Caco-2 (cell line): Measurements from ENCODE around the gene EPS15. TPM values are rescaled to one million over a fixed set of nuclear protein-coding genes. Genes with fewer than 3 reads are reported as not detected.
A peak's percentile ranks its signal among the peaks of the same experiment; 100 is the strongest.

Experiments used
- BruUV-seq: library from RNA; stranded (reverse); fragments of 400-500 nt; replicated peaks from 2 replicates; lab custom pipeline; 2021; lab: Mats Ljungman, UMichigan
- CTCF ChIA-PET: fragments of 300-600 bp; sonication (Branson Sonifier 250); formaldehyde crosslinking; loops from one replicate; lab custom pipeline; 2022; ENCODE audit warnings: antibody characterized with exemption; lab: Charles Lee
- POLR2A ChIA-PET: fragments of 300-600 bp; sonication (Branson Sonifier 250); formaldehyde crosslinking; loops from one replicate; lab custom pipeline; 2022; ENCODE audit warnings: antibody characterized with exemption; lab: Charles Lee
- DNase-seq, 2 experiments: peaks; one replicate each; pipeline versions ENCODE4 v3.0.0 to v3.0.0-alpha.2; 2020 to 2022
- H3K27me3 ChIP-seq: replicated peaks from 2 replicates; pipeline ENCODE4 v1.6.0; 2011; ENCODE audit warnings: low read length; ENCODE audit not compliant: control insufficient read depth, insufficient read depth
- H3K36me3 ChIP-seq: 2 replicates; pipeline ENCODE4 v1.5.1; 2011; ENCODE audit warnings: low read length; ENCODE audit not compliant: control insufficient read depth, insufficient read depth
- H3K4me1 ChIP-seq: fragments of 250-450 bp; sonication (Bioruptor Pico); 2 replicates; pipeline ENCODE4 v1.5.1; 2020; ENCODE audit warnings: mild to moderate bottlenecking
- H3K4me3 ChIP-seq: 2 replicates; pipeline ENCODE4 v1.5.1; 2011; ENCODE audit warnings: low read depth, mild to moderate bottlenecking, control low read depth, low read length
- H3K9me3 ChIP-seq: fragments of 250-450 bp; sonication (Bioruptor Pico); 2 replicates; pipeline ENCODE4 v1.5.1; 2020; ENCODE audit warnings: mild to moderate bottlenecking, moderate library complexity
- H3K27ac Mint-ChIP-seq: one replicate; pipeline ENCODE4 v1.8.0; 2022; ENCODE audit warnings: mixed read lengths; ENCODE audit not compliant: unreplicated experiment
- H3K27me3 Mint-ChIP-seq: one replicate; pipeline ENCODE4 v1.8.0; 2022; ENCODE audit warnings: mixed read lengths; ENCODE audit not compliant: insufficient read depth, unreplicated experiment
- H3K36me3 Mint-ChIP-seq: one replicate; pipeline ENCODE4 v1.8.0; 2022; ENCODE audit warnings: mild to moderate bottlenecking, mixed read lengths; ENCODE audit not compliant: insufficient read depth, unreplicated experiment
- H3K4me1 Mint-ChIP-seq: one replicate; pipeline ENCODE4 v1.8.0; 2022; ENCODE audit warnings: low read depth, mixed read lengths; ENCODE audit not compliant: unreplicated experiment
- H3K4me3 Mint-ChIP-seq: one replicate; pipeline ENCODE4 v1.8.0; 2022; ENCODE audit warnings: mild to moderate bottlenecking, moderate library complexity, mixed read lengths; ENCODE audit not compliant: unreplicated experiment
- H3K9me3 Mint-ChIP-seq: one replicate; pipeline ENCODE4 v1.8.0; 2022; ENCODE audit warnings: mixed read lengths; ENCODE audit not compliant: unreplicated experiment
- CTCF ChIP-seq, 2 experiments: fragments of 200-600 bp in 1 of 2; IDR thresholded peaks; 1 replicate in 1 of 2; 2 replicates in 1 of 2; pipeline versions ENCODE4 v1.5.1 to v1.8.0; 2011 to 2022; ENCODE audit warnings: antibody characterized with exemption in 1 of 2, control low read depth in 1 of 2, inconsistent platforms in 1 of 2, low read depth in 1 of 2, low read length in 1 of 2, mild to moderate bottlenecking in 1 of 2, moderate library complexity in 1 of 2; ENCODE audit not compliant: insufficient read depth in 1 of 2, severe bottlenecking in 1 of 2, unreplicated experiment in 1 of 2
- intact Hi-C: fragments of 100-400 bp; cut with micrococcal nuclease; formaldehyde crosslinking; loops from one replicate; pipeline ENCODE4 v1.10.0; 2022; ENCODE audit not compliant: unreplicated experiment
- total RNA-seq: library from RNA; stranded (reverse); gene quantifications from 2 replicates; pipeline ENCODE4 v1.2.3, GENCODE V29; 2022

EPS15 gene
- total RNA-seq, 1 experiment from 2014 or later, result 41.5 TPM

- Mint-ChIP-seq H3K36me3 (no peaks in the 10 kb centered on the region), H3K4me3 (no peak overlapping the region), H3K27me3 (no peaks in the 10 kb centered on the region), H3K9me3 (no peaks in the 10 kb centered on the region), H3K27ac (peak overlapping the region; percentile 87), H3K4me1 (peaks cover 20% of the 10 kb centered on the region)
- ChIA-PET POLR2A (no interaction called here), CTCF (interaction anchor here (1.2 kb wide), 1 partner anchor 24 kb away, joined by 3 read pairs; no protein-coding TSS in a partner anchor)
- intact Hi-C loops, result no loop called here
- peaks cover 19% of the 10 kb centered on the region for H3K4me1 ChIP-seq
- BruUV-seq, result no TSS peak
- no peak overlapping the region for H3K4me3 ChIP-seq
- DNase-seq, result no peak
- no peak for TF ChIP-seq CTCF (IDR thresholded peaks at IDR 0.05; ENCODE audit: insufficient read depth in 1 of 2, low read depth in 1 of 2, low read length in 1 of 2, severe bottlenecking in 1 of 2, unreplicated experiment in 1 of 2)
- no peaks in the 10 kb centered on the region for H3K9me3 ChIP-seq
- no peaks in the 10 kb centered on the region for H3K36me3 ChIP-seq
- H3K27me3 ChIP-seq, result no peaks in the 10 kb centered on the region
Measured at GRCh38 chr1:51559064-51559500, 40.0 kb upstream of the EPS15 start.

DNA sequence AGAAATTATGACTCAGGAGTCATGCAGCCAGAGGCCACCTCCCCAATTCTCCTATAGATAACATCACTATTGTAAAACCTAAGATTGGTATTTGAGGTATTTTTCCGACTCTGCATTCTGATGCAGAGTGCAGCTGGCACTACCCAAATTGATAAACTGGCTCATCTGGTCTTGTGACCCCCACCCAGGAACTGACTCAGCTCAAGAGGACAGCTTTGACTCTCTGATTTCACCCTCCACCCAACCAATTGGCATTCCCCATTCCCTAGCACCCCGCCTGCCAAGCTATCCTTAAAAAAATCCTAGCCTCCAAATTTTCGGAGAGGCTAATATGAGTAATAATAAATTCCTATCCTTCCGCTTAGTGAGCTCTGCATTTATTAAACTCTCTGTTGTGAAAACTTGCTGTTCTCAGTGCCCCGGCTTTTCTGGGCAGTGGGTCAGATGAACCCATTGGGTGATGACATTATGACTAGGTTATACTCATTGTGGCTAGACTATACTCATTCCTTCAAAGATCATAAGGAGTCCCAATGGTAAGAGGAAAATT, 39.4 kb upstream of the EPS15 start:
- CTCF ChIA-PET, result interaction anchor here (1.2 kb wide), 1 partner anchor 23 kb away, joined by 3 read pairs; no protein-coding TSS in a partner anchor
- BruUV-seq, result no TSS peak
- peak overlapping the region; percentile 31 for H3K4me3 Mint-ChIP-seq
- no peak for TF ChIP-seq CTCF (IDR thresholded peaks at IDR 0.05; ENCODE audit: insufficient read depth in 1 of 2, low read depth in 1 of 2, low read length in 1 of 2, severe bottlenecking in 1 of 2, unreplicated experiment in 1 of 2)
- H3K36me3 ChIP-seq, result no peaks in the 10 kb centered on the region
- peaks cover 18% of the 10 kb centered on the region for H3K4me1 ChIP-seq
- H3K27ac Mint-ChIP-seq, result peak overlapping the region; percentile 87
- H3K36me3 Mint-ChIP-seq, result no peaks in the 10 kb centered on the region
- H3K9me3 Mint-ChIP-seq, result no peaks in the 10 kb centered on the region
- intact Hi-C loops, result loop anchor here (1.0 kb wide), 1 partner anchor 11 kb away; no protein-coding TSS in a partner anchor
- no peaks in the 10 kb centered on the region for H3K27me3 Mint-ChIP-seq
- no peaks in the 10 kb centered on the region for H3K9me3 ChIP-seq
- no peaks in the 10 kb centered on the region for H3K27me3 ChIP-seq
- POLR2A ChIA-PET, result no interaction called here
- DNase-seq, result peak; percentile 42 to 43
- no peak overlapping the region for H3K4me3 ChIP-seq
- peaks cover 20% of the 10 kb centered on the region for H3K4me1 Mint-ChIP-seq

GRCh38 chr1:51557168-51557567, 38.1 kb upstream of the EPS15 start:
- CTCF ChIA-PET, result no interaction called here
- H3K27me3 ChIP-seq, result no peaks in the 10 kb centered on the region
- intact Hi-C loops, result no loop called here
- no peaks in the 10 kb centered on the region for H3K36me3 ChIP-seq
- Mint-ChIP-seq H3K9me3 (no peaks in the 10 kb centered on the region), H3K36me3 (no peaks in the 10 kb centered on the region), H3K4me1 (peaks cover 20% of the 10 kb centered on the region), H3K4me3 (no peak overlapping the region), H3K27ac (no peak overlapping the region), H3K27me3 (no peaks in the 10 kb centered on the region)
- H3K4me3 ChIP-seq, result no peak overlapping the region
- no peak for TF ChIP-seq CTCF (IDR thresholded peaks at IDR 0.05; ENCODE audit: insufficient read depth in 1 of 2, low read depth in 1 of 2, low read length in 1 of 2, severe bottlenecking in 1 of 2, unreplicated experiment in 1 of 2)
- DNase-seq, result no peak
- no TSS peak for BruUV-seq
- POLR2A ChIA-PET, result no interaction called here
- H3K9me3 ChIP-seq, result no peaks in the 10 kb centered on the region
- peaks cover 18% of the 10 kb centered on the region for H3K4me1 ChIP-seq
